HG03097 (cell line): ENCODE data around the gene ITM2A.

Experiments used
- ATAC-seq: cut with Tn5 transposase; IDR thresholded peaks from one replicate; pipeline ENCODE4 v1.9.1; 2021; ENCODE audit not compliant: unreplicated experiment, low FRiP score

The ITM2A gene

GRCh38 chrX:79366873-79367749 lies at the start of gene ITM2A:
Gene ITM2A, minus strand, starts transcription at chrX:79367334. Its CDS starts 119 bp downstream, at chrX:79367215.
- ATAC-seq, result peak; percentile 55

DNA sequence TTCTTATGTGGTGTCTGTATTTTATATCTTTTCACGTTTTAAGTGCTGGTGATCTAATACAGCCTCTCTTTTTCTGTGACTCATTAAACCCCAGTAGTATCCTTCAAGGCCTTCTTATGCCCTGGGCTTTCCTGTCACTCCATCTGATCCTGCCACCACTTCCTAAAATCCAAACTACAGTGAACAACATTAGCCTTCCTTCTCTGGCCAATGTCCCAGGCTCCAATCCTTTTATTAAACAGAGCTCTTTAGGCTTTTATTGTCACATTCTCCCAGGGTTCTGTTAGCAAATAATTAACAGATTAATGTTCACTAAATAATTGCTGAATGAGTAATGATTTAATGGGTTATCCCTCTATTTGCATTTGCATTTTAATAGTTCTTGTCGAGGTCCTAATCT lies 47.9 kb upstream of the ITM2A start:
- ATAC-seq, result no peak

DNA sequence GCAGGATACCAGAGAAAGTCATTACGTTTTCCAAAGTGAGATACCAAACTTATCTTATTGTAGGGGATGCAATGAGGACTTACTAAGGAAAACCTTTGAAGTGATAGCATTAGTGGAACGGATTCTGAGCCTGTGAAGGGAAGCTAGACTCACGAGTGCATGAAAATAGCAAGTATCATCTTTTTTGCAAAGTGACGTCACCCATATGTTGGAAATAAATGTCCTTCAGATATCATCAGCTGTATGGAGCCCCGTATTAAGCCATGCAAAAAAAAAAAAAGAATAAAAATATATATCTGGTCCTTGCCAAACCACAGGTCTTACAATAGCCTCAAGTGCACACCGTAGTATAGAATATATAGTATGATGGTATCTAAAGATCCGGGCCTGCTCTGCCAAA lies 46.8 kb upstream of the ITM2A start:
- ATAC-seq, result no peak

DNA sequence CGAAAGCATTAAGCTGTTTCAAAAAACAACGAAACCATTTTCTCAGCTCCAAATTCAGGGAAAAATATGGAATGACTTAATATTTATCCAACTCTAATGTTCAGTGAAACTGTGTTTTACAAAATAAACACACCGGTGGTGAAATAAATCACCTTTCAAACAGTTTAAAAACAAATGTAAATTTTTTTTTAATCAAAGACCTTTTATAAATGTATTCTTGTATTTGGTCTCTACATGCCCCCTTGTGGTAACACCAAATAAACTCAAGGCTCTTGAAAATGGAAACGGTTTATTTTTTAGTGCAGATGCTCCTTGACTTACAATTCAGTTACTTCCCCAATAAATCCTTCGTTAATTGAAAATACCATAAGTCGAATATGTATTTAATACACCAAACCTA lies 45.8 kb upstream of the ITM2A start:
- ATAC-seq, result no peak

DNA sequence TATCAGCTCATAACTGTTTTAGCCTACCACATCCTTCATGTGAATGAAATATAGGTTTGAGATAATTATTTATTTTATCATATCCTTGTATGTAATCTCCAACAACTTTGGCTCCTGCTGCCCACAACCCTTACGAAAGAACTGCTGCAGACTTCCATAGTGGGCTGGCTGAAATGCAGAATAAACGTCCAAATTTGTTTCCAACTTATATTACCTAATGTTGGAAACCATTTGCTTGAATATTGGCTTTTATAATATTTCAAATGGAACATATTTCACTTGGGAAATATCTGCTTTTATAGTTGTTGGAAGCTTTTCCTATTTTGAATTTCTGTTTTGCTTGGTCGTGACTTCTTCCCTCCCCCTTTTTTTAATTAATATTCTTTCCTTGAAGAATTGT lies 45.0 kb upstream of the ITM2A start:
- no peak for ATAC-seq

DNA sequence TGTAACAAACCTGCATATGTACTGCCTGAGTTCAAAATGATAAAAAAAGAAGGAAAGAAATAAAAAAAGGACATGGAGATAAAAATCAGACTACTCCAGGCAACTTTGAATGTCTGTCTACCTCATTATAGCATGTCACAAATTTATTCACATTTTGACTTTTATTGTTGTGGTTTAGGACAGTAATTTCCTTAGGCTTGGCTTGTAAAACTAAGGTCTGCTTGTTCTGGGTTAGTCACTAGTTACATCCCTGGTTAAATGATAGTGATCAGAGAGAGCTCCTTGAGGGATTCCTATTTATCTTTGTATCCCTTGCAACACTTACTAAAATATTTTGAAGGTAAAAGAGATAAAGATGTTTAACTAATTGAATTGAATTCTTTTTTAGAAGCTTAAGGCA lies 42.5 kb upstream of the ITM2A start:
- no peak for ATAC-seq

GRCh38 chrX:79408623-79409322 lies 41.6 kb upstream of the ITM2A start:
- no peak for ATAC-seq

DNA sequence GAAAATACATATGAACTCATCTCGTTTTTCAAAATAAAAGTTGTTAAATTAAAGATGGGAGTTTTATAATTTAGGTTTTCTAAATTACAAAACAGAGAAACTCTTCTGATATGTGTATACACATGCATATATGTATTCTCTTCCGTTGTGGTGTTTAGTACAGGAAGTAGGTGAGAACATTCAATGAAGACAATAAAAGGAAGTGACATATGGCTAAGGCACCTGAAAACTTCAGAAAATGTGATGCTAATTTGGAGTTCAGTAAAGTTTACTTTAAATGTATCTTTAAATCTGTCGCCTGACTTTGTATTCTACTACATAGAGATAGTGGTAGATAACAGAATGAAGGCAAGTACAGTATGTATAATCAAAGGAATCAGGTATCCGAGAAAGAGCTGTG lies 33.5 kb upstream of the ITM2A start:
- ATAC-seq, result no peak

DNA sequence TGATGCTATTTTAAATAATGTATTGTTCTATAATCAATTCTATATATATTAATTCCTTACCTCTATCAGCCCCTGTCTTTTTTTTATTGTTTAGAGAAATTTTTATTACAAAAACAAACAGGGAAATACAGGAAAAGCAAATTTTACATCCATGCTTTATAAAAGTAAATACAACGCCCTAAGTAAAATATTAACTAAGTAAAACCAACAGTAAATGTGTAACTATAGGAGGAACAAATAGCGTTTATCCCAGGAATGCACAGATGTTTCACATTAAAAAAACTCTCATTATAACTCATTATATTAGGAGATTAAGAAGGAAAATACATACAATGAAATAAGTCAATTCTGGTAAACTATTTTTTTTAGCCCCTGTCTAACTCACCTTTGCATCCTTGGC lies 8.2 kb upstream of the ITM2A start:
- ATAC-seq, result no peak

DNA sequence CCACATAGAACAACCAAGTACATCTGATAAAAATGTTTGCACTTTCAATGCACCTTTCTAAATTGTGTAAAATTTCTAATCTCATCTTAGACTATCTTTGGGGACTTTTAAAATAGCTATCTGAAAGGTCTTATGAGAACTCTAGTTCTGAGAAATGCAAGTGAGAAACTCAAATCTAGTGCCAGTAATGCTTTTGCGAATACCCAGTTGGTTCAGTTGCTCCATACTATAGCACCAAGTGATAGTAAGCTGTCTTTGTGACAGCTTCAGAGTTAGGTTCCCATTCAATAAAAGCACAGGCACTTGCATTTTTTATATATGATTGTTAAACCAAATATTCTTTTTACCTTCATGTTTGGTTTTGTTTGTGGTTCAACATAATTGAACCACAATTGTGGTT lies 4.5 kb upstream of the ITM2A start:
- no peak for ATAC-seq

- ATAC-seq, result no peak
These were observed 4.0 kb upstream of the ITM2A start for GRCh38 chrX:79371101-79371500.

DNA sequence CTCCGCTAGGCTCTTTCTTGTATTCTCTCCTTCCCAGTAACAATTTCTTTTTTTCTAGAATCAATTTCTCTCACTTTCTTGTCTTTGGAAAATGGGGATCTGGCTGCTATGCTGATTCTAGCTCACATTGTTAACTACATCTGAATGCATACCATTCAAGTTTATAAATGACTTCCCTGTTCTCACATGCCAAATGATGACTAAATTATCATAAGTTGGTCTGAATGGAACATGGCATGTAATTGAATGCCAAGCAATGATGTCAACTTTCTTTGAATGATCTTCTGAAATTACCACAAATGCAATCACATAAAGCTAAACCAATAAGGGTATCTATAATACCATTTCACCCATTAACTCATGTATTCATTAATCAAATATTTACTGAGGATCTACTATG lies 2.7 kb upstream of the ITM2A start:
- no peak for ATAC-seq

GRCh38 chrX:79368441-79368840 lies 1.3 kb upstream of the ITM2A start:
- ATAC-seq, result no peak

GRCh38 chrX:79367907-79368306 lies 773 bp upstream of the ITM2A start:
- ATAC-seq, result no peak

- ATAC-seq, result no peak
These were observed 620 bp downstream of the ITM2A start for GRCh38 chrX:79366556-79366872.

DNA sequence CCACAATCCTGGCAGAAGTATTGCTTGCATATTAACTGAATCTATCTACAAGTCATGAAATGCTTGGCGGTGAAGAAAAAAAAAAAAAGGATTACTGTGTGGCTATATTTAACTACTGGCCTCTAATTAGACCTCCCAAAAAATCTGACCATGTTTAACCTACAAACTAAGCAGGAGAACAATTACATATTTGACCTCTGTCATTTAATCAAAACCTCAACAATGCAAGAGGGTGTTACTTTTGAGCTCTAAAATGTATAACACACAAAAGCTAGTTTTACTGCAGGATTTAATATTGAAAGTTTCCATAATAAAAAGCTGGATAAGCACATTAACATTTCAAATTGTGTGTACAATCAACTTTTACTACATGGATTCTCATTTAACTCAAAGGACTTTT lies 1.5 kb downstream of the ITM2A start:
- ATAC-seq, result no peak

GRCh38 chrX:79364306-79364705 lies 2.8 kb downstream of the ITM2A start:
- ATAC-seq, result no peak

GRCh38 chrX:79361192-79361870 lies 5.8 kb downstream of the ITM2A start:
- no peak for ATAC-seq

GRCh38 chrX:79336869-79337815 lies 30.0 kb downstream of the ITM2A start:
- ATAC-seq, result no peak

DNA sequence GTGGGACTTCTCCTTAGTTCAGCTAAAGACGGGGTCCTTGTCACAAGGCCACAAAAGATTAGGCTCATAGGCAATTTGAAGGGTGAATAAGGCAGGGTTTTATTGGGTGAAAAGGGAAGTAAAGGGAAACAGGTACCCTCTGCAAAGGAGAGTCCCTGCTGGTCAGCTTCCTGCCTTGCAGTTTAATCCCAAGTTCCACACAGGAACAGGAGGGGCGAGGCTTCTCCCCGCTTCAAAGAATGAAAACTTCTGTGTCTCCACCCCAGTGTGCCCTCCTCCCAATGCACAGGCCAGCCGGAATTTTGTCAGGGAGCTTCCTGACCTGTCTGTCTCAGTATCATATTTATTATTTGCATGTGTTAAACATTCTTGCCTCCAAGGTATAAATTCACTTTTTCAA lies 37.1 kb downstream of the ITM2A start:
- no peak for ATAC-seq
